G401.6 (cell line): Measurements from ENCODE around the gene RAD9A.

ENCODE experiments used
- FAIRE-seq: peaks from 2 replicates; lab custom pipeline; 2012; peaks lifted over from hg19 to GRCh38; lab: Jason Lieb, UNC

The RAD9A gene

GRCh38 chr11:67357831-67358670, 33.7 kb upstream of the RAD9A start:
- FAIRE-seq = no peak

GRCh38 chr11:67364169-67364568, 27.6 kb upstream of the RAD9A start:
- FAIRE-seq = no peak

- FAIRE-seq = no peak
Measured at GRCh38 chr11:67364783-67365722, 26.7 kb upstream of the RAD9A start.

GRCh38 chr11:67365736-67366444, 25.9 kb upstream of the RAD9A start:
- no peak for FAIRE-seq

GRCh38 chr11:67366546-67366945, 25.2 kb upstream of the RAD9A start:
- no peak for FAIRE-seq

GRCh38 chr11:67366961-67367760, 24.6 kb upstream of the RAD9A start:
- no peak for FAIRE-seq

- no peak for FAIRE-seq
Measured at GRCh38 chr11:67367761-67368227, 24.0 kb upstream of the RAD9A start.

- FAIRE-seq = no peak
Measured at GRCh38 chr11:67368621-67369020, 23.2 kb upstream of the RAD9A start.

GRCh38 chr11:67369275-67369674, 22.5 kb upstream of the RAD9A start:
- FAIRE-seq = no peak

- no peak for FAIRE-seq
Measured at GRCh38 chr11:67369801-67370284, 21.9 kb upstream of the RAD9A start.

GRCh38 chr11:67370351-67371076, 21.3 kb upstream of the RAD9A start:
- FAIRE-seq = no peak

GRCh38 chr11:67371189-67371910, 20.4 kb upstream of the RAD9A start:
- no peak for FAIRE-seq

GRCh38 chr11:67371911-67372320, 19.9 kb upstream of the RAD9A start:
- no peak for FAIRE-seq

- FAIRE-seq = no peak
Measured at GRCh38 chr11:67372321-67372992, 19.3 kb upstream of the RAD9A start.

GRCh38 chr11:67372993-67373647, 18.7 kb upstream of the RAD9A start, which contains the start of gene CLCF1:
CLCF1 (minus strand) TSS chr11:67373598; CDS start chr11:67373539, 59 bp downstream.
- FAIRE-seq = no peak

GRCh38 chr11:67373648-67374570, 17.9 kb upstream of the RAD9A start:
- peak; percentile 91 for FAIRE-seq

GRCh38 chr11:67374571-67375281, 17.1 kb upstream of the RAD9A start:
- FAIRE-seq = peak; percentile 6
